ENCODE results near the gene USP47.

Gene USP47

DNA sequence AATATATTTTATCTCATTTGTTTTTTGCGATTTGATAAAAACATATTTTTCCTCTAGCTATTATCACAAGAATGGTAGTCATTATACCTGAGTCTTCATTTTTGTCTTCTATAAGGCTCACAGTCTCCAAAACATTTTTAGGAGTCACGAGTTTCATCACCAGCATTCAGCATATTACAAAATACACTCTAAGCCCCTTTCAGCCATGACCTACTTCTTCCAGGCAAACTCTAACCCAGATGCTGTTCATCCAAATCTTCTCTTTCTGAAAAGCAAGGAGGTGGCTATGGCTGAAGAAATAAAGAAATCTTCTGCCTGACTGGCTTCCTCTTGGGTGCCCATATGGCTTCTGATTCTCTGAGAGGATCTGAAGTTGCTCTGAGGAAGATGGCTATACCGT is 35.7 kb upstream of the USP47 start:
- DNase-seq (ENCODE audit: low spot score) = no peak
- H3K27me3 ChIP-seq (ENCODE audit: insufficient read depth, poor library complexity, severe bottlenecking) = no peaks in the 10 kb centered on the region
- no peak overlapping the region for H3K27ac ChIP-seq (ENCODE audit: poor library complexity, severe bottlenecking)
- H3K4me1 ChIP-seq (ENCODE audit: insufficient read depth, poor library complexity, severe bottlenecking) = no peaks in the 10 kb centered on the region
- H3K9me3 ChIP-seq (ENCODE audit: severe bottlenecking) = no peaks in the 10 kb centered on the region
- TF ChIP-seq, protein P1, sequence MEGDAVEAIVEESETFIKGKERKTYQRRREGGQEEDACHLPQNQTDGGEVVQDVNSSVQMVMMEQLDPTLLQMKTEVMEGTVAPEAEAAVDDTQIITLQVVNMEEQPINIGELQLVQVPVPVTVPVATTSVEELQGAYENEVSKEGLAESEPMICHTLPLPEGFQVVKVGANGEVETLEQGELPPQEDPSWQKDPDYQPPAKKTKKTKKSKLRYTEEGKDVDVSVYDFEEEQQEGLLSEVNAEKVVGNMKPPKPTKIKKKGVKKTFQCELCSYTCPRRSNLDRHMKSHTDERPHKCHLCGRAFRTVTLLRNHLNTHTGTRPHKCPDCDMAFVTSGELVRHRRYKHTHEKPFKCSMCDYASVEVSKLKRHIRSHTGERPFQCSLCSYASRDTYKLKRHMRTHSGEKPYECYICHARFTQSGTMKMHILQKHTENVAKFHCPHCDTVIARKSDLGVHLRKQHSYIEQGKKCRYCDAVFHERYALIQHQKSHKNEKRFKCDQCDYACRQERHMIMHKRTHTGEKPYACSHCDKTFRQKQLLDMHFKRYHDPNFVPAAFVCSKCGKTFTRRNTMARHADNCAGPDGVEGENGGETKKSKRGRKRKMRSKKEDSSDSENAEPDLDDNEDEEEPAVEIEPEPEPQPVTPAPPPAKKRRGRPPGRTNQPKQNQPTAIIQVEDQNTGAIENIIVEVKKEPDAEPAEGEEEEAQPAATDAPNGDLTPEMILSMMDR (IDR thresholded peaks at IDR 0.05; ENCODE audit: poor library complexity, severe bottlenecking) = no peak
- no peak for ATAC-seq (ENCODE audit: low read depth)
- H3K36me3 ChIP-seq (ENCODE audit: low read depth) = no peaks in the 10 kb centered on the region
- no peak overlapping the region for H3K4me3 ChIP-seq (ENCODE audit: severe bottlenecking)

DNA sequence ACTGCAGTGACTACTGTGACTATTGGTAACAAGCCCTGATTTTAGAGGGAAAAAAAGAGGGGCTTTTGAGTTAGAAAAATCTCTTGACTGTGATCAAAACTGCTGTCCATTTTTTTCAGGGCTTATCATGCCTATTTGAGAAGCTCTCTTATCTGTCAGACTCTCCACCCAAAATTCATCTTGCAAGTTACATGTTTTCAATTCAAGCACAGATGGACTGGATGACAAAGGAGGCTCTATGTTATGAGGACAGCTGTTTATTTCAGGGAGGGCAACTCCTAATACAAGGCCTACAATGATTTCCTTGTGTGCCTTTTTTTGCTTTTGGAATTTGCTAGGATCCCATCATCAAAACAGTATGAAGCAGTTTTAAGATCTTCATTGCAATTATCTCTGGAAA is 35.2 kb upstream of the USP47 start:
- H3K4me1 ChIP-seq (ENCODE audit: insufficient read depth, poor library complexity, severe bottlenecking) = no peaks in the 10 kb centered on the region
- no peak overlapping the region for H3K27ac ChIP-seq (ENCODE audit: poor library complexity, severe bottlenecking)
- no peaks in the 10 kb centered on the region for H3K9me3 ChIP-seq (ENCODE audit: severe bottlenecking)
- no peaks in the 10 kb centered on the region for H3K36me3 ChIP-seq (ENCODE audit: low read depth)
- TF ChIP-seq, protein P1 (IDR thresholded peaks at IDR 0.05; ENCODE audit: poor library complexity, severe bottlenecking) = no peak
- H3K4me3 ChIP-seq (ENCODE audit: severe bottlenecking) = no peak overlapping the region
- H3K27me3 ChIP-seq (ENCODE audit: insufficient read depth, poor library complexity, severe bottlenecking) = no peaks in the 10 kb centered on the region
- ATAC-seq (ENCODE audit: low read depth) = no peak
- no peak for DNase-seq (ENCODE audit: low spot score)

DNA sequence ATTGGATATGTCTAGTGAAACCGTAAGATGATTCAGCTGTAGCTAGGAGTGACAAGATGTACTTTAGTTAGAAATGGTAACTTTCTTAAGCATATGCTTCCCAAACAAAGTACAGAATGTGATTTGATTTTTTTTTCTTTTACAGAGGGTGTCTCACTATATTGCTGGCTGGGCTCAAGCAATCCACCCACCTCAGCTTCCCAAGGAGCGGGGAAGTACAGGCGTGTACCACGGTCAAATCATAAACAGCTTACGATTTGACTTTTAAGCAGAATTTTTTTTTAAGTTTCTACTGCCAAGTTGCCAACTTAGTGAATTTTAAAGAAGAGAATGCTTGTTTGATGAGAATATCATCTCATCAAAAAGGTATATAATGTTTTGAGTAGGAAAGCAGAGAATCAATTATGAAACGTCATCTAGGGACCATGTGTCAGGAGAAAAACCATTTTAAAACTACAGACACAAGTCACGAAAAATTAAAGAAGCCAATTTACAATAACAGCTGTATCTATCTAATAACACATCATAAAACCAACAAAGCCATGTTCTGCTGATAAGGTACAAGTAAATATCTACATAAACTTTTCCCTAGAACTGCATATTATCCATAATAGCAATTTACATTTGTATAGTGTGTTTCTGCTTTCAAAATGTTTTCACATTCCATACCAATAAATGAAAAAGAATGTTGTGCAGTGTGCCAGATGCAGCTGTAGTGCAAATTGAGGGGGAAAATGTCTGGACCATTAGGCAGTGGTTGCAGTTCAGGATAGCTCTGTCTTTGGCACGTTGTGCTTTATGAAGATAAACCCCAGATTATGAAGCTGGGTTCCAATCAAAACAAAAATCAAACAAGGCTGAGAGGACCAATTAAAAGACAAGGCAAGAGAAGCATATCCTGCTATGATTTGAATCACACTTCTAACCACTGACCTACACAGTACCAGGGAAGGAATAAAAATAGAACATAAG is 33.7 kb upstream of the USP47 start:
- H3K36me3 ChIP-seq (ENCODE audit: low read depth) = no peaks in the 10 kb centered on the region
- no peaks in the 10 kb centered on the region for H3K9me3 ChIP-seq (ENCODE audit: severe bottlenecking)
- DNase-seq (ENCODE audit: low spot score) (no peak), ATAC-seq (ENCODE audit: low read depth) (no peak)
- no peaks in the 10 kb centered on the region for H3K27me3 ChIP-seq (ENCODE audit: insufficient read depth, poor library complexity, severe bottlenecking)
- no peak overlapping the region for H3K27ac ChIP-seq (ENCODE audit: poor library complexity, severe bottlenecking)
- no peaks in the 10 kb centered on the region for H3K4me1 ChIP-seq (ENCODE audit: insufficient read depth, poor library complexity, severe bottlenecking)
- TF ChIP-seq, protein P1 (IDR thresholded peaks at IDR 0.05; ENCODE audit: poor library complexity, severe bottlenecking) = no peak
- H3K4me3 ChIP-seq (ENCODE audit: severe bottlenecking) = no peak overlapping the region

DNA sequence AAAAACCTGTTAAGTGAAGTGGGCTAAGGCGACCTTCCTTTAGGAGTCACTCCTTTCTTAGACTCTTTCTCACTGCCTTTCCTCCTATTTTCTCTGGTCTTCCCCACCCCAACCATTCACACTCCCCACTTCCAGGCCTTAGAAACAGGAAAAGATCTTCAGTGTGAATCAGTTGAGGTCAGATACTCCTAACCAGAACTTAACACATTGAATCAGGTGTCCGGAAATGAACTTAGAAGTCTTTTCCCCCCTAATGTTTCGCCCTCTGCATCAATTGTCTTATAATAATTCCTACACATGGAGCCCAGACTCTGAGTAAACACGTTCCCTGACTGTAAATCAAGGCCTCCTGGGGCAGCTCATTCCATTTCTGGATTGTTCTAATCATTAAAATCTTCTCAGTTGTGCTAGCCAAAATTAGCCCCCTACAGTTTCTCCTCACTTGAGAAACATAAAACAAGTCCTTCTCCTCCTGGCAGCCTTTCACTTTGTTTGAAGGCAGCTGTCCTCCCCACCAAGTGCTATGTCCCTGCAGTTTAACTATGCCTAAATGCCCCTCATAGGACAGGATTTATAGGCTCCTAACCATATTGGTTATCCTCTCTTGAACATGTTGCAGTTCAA is 32.7 kb upstream of the USP47 start:
- Histone ChIP-seq H3K4me3 (ENCODE audit: severe bottlenecking) (no peak overlapping the region), H3K9me3 (ENCODE audit: severe bottlenecking) (no peaks in the 10 kb centered on the region), H3K36me3 (ENCODE audit: low read depth) (no peaks in the 10 kb centered on the region), H3K27me3 (ENCODE audit: insufficient read depth, poor library complexity, severe bottlenecking) (no peaks in the 10 kb centered on the region), H3K4me1 (ENCODE audit: insufficient read depth, poor library complexity, severe bottlenecking) (no peaks in the 10 kb centered on the region), H3K27ac (ENCODE audit: poor library complexity, severe bottlenecking) (no peak overlapping the region)
- TF ChIP-seq, protein P1 (IDR thresholded peaks at IDR 0.05; ENCODE audit: poor library complexity, severe bottlenecking) = no peak
- ATAC-seq (ENCODE audit: low read depth) (no peak), DNase-seq (ENCODE audit: low spot score) (no peak)
